Fibroblast of gingiva (primary cell): Measurements from ENCODE around the gene ARHGAP42.

Source experiments
- DNase-seq: peaks from one replicate; pipeline ENCODE4 v3.0.0-alpha.2; 2011; ENCODE audit warnings: low read depth

The ARHGAP42 gene

DNA sequence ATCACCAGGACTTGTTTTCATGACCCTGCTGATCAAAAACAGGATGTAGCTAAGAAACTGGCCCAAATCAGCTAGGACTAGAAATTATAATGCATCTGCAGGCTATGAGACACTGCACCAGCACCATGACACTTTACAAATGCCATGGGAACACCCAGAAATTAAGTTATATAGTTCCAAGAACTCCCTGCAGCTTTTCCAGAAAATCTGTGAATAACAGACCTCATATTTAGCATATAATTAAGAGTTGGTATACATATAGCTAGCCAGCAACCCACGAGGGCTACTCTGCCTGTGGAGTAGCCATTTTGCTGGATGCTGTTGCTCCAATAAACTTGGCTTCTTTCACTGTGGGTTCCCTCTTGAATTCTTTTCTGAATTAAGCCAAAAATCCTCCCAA lies 341.6 kb downstream of the ARHGAP42 start:
- DNase-seq = no peak

DNA sequence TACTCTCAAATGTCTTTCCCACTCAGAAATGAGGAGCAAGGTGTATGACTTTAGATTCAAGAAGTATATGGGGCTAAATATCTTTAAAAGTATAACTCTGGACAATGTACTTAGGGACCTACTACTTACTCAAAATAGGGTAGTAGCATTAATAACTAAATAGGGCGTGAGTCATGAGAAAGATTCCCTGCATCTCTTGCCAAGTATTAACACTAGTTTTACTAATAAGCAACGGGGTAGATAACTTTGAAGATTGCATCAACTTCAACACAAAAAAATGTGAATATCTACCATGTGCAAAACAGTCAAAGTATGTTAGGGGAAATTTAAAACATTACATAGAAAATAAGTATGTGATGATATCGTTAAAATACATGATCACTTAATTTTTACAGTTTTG lies 342.9 kb downstream of the ARHGAP42 start:
- DNase-seq = no peak

DNA sequence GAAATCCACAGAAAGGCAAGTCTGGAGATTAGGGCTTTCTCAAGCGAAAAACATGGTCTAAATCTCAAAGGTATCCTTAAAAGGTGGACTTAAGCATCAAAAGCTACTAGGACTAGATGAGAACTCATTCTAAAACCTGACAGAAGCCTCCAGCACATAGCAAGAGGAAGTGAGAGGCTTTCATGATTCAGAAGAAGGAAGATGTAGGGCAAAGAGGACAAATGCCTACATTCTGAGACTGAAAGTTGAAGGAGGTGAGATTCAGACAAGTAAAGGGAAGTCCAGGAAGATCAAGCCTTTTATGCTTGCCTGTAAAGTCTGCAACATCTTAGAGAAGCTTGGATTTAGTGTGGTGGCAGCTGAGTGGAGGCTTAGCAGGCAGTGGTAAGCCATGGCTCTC lies 343.6 kb downstream of the ARHGAP42 start:
- no peak for DNase-seq

DNA sequence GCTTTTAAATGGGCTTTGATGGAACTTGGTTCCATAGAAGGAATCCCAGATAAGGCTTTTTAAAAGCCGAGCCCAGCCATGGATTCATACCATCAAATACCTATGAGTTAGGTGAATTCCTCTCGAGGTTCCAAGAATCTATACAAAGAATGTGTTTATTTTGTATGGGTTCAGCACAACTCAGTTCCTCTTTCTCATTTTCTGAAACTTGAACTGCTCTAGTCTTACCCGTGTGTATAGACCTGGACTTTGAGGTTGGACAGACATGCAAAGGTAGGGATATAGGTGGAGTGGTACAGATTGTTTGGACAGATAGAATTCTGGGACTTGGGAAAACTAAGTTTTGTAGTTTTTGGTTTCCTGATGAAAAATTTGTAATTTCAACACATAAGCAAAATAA lies 344.6 kb downstream of the ARHGAP42 start:
- DNase-seq = no peak

DNA sequence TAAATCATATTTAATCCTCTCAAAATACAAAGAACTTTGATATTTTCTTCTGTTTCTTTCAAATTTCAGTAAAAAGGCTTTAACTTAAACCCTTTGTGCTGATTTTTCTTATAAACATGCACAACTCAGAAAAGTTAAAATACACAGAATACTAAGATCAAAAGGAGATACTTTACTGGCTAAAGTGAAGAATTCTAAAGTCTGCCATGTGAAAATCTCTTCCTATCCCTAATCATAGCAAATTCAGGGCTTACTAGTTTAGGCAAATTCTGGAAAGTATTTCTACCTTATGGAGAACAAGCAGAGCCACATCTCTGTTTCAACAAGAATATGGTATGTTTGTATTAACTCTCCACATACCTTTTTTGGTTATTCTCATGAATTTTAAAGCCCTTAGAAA lies 345.9 kb downstream of the ARHGAP42 start:
- DNase-seq = no peak

DNA sequence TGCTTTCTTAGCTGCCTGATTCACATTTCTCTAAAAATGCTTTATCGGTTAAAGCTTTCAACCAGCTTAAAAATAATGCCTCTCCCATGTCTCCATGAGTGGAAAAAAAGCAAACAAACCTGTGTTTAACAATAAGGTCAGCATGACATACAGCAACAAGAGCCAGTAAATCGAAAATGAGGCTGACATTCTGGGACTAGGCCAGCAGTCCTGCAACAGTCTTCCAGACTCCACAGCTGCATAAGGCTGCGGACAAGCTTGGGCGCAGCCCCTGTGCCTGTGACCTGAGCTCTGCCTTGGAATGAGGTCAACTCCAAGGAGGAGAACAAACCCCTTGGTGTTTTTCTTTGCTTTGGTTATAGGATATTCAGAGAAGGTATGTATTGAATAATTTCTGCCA lies 347.0 kb downstream of the ARHGAP42 start:
- no peak for DNase-seq

DNA sequence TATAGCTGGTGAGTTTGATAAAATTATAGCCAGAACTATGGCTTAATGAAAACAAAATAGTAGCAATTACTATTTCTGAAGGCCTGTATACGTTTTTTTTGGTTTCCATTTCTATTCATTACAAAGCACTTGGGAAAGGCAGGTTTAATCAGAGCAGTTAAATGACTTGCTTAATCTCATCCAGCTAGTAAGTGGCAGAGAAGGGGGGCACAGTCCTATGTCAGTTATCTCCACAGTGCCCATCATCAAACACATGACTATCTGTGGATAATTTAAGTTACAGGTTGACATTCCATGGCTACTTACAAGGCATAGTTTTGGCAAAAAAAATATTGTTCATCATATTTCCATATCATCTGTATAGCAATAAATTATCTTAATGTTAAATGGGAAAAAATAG lies 348.8 kb downstream of the ARHGAP42 start:
- DNase-seq = no peak
